Ovary (tissue), 3 donors: ENCODE results near the gene DLD.

Source experiments
- POLR2A ChIP-seq: fragments of 450-650 bp; IDR thresholded peaks from one replicate; pipeline ENCODE4 v1.6.1; 2017; ENCODE audit warnings: antibody characterized with exemption, mild to moderate bottlenecking, moderate library complexity
- TF ChIP-seq, protein P1 (sequence below), 3 donors: fragments of 450-650 bp in 2 of 3; fragments of 200-600 bp in 1 of 3; IDR thresholded peaks; one replicate each; pipeline versions ENCODE4 v1.5.1 to v1.8.0; 2016 to 2022; ENCODE audit warnings: antibody characterized with exemption in 3 of 3, mild to moderate bottlenecking in 1 of 3
- donor health status: DM: no; HTN: no; CAD: no.

DNA sequence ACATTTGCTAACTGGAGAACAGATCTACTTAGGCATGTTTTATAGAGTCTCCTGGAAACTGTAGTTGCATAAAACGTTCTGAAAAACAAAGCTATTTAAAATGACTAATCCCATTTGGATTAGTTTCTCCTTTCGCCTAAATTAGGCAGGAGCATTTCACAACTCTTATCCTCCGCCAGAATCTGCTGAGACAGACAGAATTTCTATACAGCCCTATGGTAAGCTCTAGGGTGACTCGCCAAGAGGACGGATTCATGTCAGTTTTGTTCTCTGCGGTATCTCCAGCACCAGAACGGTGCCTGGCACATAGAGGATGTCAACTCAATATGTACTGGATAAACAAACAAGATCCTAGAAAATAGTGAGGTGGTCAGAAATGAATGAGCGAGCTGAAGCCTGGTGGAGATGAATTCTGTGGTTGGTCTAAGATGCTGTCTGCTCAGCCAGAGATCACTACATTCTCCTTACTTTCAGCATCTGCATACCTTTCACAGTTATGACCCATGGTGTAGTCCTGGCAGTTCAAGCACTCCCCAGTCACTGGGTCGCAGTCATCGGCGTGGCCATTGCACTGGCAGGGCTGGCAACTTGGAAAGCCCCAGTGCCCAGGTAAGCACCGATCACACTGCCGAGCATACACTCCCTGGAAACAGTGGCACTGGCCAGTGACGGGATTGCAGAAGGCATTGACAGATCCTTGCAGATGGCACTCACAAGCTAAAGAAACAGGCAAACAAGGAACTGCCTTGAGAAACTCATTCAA is 68.0 kb downstream of the DLD start:
- TF ChIP-seq, protein P1, sequence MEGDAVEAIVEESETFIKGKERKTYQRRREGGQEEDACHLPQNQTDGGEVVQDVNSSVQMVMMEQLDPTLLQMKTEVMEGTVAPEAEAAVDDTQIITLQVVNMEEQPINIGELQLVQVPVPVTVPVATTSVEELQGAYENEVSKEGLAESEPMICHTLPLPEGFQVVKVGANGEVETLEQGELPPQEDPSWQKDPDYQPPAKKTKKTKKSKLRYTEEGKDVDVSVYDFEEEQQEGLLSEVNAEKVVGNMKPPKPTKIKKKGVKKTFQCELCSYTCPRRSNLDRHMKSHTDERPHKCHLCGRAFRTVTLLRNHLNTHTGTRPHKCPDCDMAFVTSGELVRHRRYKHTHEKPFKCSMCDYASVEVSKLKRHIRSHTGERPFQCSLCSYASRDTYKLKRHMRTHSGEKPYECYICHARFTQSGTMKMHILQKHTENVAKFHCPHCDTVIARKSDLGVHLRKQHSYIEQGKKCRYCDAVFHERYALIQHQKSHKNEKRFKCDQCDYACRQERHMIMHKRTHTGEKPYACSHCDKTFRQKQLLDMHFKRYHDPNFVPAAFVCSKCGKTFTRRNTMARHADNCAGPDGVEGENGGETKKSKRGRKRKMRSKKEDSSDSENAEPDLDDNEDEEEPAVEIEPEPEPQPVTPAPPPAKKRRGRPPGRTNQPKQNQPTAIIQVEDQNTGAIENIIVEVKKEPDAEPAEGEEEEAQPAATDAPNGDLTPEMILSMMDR (IDR thresholded peaks at IDR 0.05) = no peak
- TF ChIP-seq POLR2A = no peak
